NCI-H1436 (cell line): ENCODE measurements around the gene GAS6.

Experiments used
- DNase-seq: peaks from one replicate; lab custom pipeline; 2025; lab: John Stamatoyannopoulos, UW

GAS6 gene

DNA sequence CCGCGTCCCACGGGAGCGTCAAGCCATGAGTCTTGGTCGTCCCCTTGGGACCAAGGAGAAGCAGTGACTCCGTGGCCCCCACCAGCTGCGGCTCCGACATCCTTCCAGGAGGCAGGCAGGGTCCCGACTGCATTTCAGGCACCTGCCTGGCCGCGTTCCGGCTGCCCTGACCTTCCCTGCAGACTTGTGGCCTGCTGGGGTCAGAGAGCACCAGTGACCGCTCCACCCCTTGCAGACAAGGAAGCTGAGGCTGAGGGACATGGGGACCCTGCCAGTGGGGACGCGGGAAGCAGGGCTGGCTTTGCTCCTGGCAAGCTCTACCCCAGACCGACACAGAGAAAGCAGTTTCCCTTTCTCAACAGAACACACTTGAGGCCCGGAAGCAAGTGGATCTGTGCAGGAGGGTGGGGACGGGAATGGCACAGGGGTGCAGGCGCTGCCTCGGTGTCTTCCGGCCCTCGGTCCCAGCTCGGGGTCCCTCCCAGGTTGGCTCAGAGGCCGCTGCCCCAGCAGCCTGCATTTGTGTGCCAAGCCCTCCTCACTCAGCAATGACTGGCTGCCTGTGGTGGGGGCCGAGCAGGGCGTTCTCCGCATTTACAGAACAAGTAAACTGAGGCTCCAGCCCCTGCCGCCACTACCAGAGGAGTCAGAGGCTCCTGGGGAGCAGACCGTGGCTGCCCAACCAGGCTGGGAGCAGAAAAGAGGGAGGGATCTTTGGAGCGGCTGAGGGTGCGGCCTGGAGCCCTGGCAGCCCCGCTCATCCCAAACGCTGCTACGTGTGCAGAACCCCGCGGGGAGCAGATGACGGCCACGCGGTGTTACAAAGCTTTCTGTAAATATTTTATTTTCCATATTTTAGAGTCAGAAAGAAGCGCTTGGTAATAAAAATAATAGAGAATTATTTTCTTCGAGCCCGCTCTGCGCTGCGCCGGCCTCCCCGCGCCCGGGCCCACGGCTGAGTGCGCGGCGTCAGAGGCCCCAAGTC, 43.9 kb downstream of the GAS6 start:
- no peak for DNase-seq

DNA sequence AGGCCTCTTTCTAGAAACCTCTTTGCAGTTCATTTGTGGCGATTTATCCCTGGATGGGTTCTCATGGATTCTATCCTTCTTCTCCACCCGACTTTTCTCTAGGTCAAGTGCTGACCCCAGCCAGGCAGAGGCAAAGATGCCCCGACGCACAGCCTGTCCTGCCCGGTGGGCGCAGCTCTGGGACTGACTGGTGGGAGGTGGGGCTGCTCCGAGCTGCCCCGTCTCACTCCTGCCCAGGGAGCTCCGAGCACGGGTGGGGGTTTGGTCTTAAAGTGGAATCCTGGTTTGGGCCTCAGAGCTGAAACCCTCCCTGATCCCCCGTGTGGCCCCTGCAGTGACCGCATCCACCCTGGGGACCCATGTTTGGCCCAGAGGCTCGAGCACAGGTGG, 44.5 kb downstream of the GAS6 start:
- DNase-seq, result no peak

DNA sequence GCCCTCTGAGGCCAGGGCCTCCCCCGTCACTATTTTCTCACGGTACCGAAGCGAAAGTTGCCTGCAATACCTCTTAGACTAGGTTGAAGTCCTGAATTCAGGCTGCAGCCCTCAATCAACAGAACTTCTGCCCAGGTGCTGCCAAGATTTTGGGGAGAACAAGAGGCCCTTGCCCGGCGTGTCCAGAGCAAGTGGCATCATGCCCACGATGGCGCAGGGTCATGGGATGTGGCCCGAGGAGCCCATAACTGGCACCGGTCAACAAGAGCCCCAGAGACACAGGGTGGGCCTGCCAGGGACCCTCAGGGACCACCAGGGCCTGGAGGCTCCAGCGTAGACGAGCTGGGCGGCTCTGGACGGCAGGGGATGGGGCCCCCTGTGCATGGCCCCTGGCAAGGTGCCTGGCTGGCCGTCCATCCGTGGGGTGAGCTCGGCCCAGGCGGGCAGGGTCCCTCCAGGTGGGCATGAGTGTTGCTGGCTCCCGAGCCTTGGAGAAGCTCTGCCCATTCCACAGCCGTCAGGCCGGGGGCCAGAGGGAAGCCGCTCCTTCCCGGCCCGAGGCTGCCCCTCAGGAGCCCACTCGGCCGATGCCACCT, 45.1 kb downstream of the GAS6 start:
- DNase-seq, result no peak

DNA sequence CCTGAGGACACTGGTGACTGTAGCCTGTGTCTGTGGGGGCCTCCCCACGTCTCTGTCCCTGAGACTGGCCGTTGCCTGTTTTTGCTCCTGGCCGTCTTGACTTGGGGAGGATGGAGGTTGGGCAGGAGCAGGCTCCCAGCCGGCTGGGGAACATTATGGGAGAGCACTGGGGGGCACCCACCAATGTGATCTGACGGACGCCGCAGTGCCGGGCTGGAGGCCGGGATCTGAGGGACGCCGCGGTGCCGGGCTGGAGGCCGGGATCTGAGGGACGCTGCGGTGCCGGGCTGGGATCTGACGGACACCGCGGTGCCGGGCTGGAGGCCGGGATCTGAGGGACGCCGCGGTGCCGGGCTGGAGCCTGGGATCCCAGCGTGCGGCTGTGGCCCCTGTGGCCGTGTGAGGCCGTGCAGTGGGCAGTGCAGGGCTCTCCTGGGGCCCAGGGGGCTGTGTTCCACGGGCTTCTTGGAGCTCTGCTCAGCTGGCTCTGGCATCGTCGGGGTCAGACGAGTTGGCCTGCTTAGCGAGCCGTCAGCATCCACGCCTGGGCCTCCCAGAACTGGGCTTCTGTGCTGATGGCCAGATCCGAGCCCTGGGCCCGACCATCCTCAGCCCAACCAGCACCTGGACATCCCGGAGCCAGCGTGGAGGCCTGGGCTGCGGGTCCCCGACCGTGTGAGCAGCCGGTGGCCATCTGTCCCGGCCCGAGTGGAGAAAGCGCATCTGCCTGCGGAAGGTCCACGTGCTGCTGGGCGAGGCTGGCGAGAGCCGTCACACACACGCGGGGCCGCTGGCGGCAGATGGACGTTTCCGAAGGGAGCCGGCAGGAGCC, 45.8 kb downstream of the GAS6 start:
- no peak for DNase-seq

DNA sequence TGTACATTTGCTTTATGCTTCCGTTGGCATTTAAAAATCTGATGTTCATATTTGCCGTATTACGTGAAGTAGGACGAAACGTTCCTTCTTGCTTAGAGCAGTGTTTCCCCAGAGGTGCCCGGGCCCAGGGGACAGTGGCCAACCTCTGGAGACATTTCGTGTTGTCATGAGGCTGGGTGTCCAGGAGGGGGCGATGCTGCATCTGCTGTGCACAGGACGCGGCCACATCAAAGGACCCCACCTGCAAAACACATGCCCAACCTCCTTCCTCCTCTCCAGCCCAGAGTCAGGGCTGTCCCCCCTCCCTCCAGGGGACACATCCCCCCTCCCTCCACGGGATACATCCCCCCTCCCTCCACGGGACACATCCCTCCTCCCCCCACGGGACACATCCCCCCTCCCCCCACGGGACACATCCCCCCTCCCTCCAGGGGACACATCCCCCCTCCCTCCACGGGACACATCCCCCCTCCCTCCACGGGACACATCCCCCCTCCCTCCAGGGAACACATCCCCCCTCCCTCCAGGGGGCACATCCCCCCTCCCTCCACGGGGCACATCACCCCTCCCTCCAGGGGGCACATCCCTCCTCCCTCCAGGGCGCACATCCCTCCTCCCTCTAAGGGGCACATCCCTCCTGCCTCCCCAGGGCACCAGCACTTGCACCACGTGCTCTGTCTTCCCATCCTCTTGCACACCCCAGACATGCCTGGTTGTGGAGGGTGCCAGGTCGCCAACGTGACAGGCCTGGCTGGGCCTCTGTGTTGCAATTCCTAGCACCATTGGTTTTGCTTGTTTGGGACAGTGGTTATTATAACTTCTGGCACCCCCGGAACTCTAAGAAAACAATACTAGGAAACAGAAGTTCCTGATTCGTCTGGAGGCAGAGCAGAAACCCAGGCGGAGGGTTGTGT, 46.7 kb downstream of the GAS6 start:
- DNase-seq, result peak; percentile 91

DNA sequence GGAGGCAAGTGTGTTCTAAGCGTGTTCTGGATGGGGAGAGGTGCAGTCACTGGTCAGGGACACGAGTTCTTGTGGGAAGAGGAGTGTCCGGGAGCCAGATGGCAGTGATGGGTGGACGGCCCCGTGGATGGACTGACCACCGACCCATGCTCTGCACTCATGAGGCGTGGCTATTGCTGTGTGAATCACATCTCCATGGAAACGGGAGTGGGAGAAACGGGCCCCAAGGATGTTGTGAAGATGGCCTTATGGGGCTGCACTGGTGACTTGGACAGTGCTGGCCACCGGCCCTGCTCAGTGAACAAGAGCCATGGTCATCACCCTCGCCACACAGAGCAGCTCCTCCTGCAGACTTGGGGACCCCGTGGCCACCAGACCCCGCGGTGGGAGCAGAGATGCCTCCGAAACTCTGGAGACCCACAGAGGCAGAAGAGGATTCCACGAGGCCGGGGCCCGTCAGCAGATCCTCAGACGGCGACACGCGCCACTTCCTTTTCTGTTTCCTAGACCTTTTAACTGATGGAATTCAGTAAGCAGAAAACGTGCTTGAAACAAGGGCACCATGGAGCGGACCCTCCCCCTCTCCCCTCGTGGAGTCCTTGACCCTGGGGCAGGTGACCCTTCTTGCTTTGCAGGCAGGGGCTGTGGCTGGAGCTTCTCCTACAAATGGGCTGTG, 47.5 kb downstream of the GAS6 start:
- DNase-seq, result no peak

DNA sequence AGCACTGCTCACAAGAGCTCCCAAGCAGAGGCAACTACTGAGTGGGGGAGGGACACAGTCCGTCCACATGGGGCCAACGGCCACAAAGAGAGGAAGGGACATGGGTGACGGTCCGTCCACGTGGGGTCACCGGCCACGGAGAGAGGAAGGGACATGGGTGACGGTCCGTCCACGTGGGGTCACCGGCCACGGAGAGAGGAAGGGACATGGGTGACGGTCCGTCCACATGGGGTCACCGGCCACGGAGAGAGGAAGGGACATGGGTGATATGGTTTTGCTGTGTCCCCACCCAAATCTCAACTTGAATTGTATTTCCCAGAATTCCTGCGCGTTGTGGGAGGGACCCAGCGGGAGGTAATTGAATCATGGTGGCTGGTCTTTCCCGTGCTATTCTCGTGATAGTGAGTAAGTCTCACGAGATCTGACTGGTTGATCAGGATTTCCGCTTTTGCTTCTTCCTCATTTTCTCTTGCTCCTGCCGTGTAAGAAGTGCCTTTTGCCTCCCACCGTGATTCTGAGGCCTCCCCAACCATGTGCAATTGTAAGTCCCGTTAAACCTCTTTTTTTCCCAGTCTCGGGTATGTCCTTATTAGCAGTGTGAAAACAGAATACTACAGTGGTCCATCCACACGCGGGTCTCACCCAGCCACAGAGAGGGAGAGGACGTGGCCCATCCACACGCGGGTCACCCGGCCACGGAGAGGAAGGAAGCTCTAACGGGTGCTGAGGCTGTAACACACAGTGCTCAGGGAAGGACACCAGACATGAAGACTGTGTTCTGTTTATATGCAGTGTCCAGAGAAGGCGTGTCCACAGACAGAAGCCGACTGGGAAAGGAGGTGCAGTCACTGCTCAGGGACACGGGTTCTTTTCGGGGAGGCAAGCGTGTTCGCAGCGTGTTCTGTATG, 48.5 kb downstream of the GAS6 start:
- no peak for DNase-seq

DNA sequence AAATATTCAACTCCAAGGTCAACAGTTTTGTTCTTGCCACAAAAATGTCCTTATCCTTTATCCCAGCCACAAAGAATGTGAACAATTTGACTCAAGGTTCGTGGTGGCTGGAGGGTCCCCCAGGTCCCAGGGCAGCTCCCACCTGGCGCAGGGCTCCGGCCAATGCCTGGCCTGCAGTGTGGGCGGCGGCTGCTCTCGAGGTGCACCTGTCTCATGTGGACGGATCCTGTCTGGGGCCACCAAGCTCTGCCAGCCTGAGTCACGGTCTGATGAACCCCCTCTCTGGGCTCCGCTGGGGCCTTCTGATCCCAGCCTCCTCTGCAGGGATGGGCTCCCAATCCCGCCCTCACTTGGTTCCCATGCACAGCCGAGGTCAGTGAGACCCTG, 49.4 kb downstream of the GAS6 start:
- DNase-seq, result no peak

DNA sequence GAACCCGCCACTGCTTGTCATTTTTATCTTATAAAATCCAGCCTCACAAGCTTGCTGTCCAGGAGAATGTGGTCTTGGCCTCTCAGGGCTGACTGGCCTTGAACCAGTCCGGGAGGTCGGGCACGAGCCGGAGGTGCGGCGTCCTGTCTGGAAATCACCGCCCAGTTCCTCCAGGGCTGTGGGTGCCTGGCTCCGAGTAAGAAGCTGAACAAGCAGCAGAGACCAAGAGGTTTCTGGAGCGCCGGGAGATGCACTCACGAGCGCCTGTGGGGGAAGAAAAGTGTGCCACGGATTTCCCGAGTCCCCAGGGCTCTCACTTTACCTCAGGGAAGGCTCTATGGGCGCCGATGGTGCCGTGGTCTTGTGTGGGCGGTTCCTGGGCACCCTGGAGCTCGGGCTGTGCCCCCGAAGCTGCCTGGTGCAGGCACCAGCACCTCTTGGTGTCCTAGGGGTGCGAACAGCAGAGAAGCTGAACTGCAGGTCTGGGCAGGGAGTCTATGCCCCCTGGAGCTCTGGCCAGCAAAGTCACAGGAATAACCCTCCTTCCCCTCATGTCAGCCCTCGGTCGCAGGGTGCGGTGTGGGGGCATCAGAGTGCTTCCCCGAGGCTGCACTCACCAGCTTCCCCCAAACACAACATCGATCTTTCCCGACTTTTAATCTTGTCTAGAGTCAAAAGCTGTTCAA, 50.0 kb downstream of the GAS6 start:
- no peak for DNase-seq

DNA sequence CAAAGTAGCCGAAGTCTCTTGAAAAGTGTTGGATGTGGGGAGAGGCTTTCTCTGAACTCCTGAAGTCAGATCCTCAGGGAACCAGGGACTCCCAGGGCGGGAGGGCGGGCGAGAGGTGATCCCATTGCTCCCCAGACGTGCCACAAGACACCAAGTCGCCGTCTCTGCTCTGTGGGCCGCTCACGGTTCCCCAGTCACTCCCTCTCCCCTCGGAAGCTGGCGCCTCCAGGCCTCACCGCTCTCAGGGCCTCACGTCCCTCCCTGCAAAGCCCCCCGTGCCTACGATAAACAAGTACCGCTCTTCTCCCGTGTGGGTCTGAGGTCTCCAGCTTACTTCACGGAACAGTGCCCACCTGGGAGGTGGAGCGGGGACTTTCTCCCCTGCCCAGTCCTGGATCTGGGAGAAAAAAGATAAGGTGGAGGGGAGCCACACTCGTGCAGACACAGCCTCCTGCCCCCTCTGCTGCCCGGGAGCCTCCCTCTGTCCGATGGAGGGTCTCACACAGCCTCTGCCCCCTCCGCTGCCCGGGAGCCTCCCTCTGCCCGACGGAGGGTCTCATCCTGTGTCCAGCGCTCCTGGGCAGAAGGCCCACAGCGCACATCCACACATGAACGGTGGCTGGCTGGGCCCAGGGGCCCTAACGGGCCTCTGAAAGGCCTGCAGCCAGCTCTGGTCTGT, 50.7 kb downstream of the GAS6 start:
- no peak for DNase-seq

DNA sequence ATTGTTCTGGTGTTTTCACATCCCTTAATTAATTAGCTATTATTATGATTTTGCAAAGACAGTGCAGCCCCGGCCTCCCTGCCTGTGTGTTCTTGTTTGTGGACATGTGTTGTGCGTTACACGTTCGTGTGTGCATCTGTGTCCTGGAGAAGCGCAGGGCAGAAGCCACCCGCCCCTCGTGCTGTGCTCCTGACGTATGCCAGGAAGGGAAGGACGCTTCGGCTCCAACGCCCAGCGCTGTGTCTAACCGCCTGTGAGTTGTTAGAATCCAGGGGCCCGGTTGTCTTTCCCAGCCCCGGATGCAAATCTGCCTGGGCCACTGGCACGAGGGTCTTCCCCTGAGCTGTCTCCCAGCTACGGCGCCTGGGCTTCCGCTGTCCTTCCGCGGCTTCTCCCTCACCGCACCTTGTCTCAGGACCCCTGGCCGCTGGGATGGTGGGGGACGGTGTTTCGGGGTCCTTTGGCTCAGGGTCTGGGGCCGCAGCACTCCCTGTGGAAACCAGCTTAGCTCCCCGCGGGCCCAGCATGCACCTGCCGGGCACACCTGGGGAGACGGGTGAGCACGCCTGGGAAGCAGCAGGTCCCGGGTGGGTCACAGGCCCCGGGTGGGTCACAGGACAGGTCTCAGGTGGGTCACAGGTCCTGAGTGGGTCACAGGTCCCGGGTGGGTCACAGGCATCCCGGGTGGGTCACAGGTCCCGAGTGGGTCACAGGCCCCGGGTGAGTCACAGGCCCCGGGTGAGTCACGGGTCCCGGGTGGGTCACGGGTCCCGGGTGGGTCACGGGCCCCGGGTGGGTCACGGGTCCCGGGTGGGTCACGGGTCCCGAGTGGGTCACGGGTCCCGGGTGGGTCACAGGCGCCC, 51.5 kb downstream of the GAS6 start:
- no peak for DNase-seq

DNA sequence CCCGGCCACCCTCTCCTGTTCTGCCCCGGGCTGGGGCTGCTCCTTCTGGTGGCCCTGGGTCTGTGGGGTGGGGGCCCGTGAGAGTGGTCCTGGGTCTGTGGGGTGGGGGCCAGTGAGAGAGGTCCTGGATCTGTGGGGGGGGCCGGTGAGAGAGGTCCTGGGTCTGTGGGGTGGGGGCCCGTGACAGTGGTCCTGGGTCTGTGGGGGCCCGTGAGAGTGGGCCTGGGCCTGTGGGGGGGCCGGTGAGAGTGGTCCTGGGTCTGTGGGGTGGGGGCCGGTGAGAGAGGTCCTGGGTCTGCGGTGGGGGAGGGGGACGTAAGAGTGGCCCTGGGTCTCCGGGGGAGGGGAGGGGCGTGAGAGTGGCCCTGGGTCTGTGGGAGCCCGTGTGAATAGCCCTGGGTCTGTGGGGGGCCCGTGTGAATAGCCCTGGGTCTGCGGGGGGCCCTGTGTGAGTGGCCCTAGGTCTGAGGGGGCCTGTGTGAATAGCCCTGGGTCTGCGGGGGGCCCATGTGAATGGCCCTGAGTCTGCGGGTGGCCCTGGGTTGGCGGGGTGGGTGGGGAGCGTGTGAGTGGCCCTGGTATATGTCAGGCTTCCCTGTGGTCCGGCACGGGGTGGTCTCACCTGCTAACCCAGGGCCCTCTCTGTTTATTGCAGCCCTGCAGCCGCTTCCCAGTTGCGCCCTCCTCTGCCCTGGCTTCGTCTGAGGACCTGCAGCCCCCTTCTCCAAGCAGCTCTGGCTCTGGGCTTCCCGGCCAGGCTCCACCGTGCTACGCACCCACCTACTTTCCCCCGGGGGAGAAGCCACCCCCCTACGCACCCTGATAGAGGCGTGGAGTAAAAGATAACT, 52.6 kb downstream of the GAS6 start:
- no peak for DNase-seq

DNA sequence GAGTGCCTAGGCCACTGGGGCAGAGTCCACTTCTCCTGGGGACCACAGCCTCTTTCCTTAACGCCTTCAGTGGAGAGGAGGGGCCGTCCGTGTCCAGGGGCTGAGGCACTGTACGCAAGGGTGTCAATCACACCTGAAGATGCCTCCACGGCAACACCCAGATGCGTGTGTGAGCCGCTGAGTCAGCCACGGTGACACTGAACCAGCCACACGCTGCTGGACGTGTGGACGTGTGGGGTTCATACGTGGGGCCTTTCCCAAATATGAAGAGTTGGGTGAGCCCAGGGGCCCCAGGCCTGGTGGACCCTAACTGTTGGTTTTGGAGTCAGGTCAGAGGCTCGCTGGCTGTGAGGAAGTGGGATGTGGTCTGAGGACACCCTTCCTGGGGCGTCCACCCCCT, 53.2 kb downstream of the GAS6 start:
- no peak for DNase-seq

DNA sequence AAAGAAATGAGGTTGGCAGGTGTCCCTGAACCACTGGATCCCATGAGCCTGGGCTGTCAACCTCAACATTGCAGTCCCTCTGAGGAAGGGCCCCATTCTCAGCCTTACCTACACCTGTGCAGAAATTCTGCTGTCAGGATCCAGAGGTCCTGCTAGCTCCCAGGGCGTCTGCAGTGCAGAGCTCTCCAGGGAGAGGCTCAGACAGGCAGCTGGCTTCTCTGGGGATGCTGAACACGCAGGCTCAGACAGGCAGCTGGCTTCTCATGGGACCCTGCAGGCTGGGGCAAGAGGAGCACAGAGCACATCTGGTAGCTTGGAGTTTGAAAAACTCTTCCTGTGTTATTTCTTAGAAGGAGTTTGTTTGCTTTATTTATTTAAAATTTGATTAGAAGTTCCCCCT, 53.9 kb downstream of the GAS6 start:
- DNase-seq, result peak; percentile 22

DNA sequence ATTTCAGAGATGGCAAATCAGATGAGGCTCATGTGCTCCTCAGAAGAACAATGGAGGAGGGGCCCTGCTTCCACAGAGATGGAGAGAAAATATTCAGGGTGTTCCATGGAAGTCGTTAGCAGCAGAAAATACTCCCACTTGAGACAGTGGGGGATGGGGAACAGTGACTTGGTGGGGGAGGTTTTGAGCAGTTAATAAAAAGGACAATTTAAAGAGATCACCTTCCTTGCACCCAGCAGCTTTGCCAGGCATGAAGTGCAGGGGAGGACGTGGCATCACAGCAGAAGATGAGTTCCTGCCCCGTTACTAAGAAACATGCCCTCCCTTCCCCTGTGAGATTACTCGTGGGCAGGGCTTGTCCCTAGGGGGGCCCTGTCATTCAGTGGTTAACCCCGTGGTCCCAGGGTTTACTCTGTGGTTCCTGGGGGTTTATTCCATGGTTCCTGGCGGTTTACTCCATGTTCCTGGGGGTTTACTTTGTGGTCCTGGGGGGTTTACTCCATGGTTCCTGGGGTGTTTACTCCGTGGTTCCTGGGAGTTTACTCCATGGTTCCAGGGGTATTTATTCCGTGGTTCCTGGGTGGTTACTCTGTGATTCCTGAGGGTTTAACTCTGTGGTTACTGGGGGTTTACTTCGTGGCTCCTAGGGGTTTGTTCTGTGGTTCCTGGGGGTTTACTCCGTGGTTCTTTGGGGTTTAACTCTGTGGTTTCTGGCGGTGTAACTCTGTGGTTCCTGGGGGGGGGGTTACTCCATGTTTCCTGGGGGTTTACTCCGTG, 55.6 kb downstream of the GAS6 start:
- DNase-seq, result no peak

DNA sequence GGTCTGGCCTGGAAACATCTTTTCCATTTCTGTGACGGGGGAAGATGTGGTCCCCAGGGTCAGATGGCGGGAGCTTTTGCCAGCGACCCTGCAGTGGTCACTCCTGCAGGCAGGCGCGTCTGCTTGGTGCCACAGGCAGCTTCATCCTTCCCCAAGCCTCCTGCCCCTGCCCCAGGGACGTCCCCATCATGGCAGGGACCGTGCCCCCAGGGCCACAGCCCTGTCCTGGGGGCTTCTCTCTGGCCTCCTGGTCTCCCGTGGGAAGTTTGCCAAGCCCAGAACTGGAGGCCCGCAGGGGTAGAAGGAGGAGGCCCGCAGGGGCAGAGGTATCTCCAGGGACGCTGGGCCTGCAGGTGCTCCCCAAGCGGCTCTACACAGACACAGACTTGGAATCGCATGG, 57.4 kb downstream of the GAS6 start:
- no peak for DNase-seq
